Left ventricle myocardium inferior (tissue), 1 donor: ENCODE measurements around the gene CMTR2. TPM values are rescaled to one million over a fixed set of nuclear protein-coding genes. Genes with fewer than 3 reads are reported as not detected.

Experiments
- DNase-seq: peaks from one replicate; pipeline ENCODE4 v3.0.0-alpha.2; 2020
- H3K27ac ChIP-seq: fragments of 200-600 bp; replicated peaks from 2 replicates; pipeline ENCODE4 v1.8.0; 2021
- H3K27me3 ChIP-seq: fragments of 200-600 bp; 2 replicates; pipeline ENCODE4 v1.8.0; 2021; ENCODE audit warnings: low read depth
- H3K36me3 ChIP-seq: fragments of 200-600 bp; 2 replicates; pipeline ENCODE4 v1.8.0; 2021
- H3K4me1 ChIP-seq: fragments of 200-600 bp; 2 replicates; pipeline ENCODE4 v1.8.0; 2021
- H3K4me3 ChIP-seq: fragments of 200-600 bp; 2 replicates; pipeline ENCODE4 v1.8.0; 2021; ENCODE audit warnings: mild to moderate bottlenecking, moderate library complexity
- H3K9me3 ChIP-seq: fragments of 200-600 bp; replicated peaks from 2 replicates; pipeline ENCODE4 v1.8.0; 2021
- CTCF ChIP-seq: fragments of 200-600 bp; IDR thresholded peaks from 2 replicates; pipeline ENCODE4 v1.8.0; 2021; ENCODE audit warnings: antibody characterized with exemption, mild to moderate bottlenecking, borderline replicate concordance
- intact Hi-C: fragments of 100-400 bp; cut with micrococcal nuclease; formaldehyde crosslinking; loops from one replicate; pipeline ENCODE4 v1.11.0; 2022
- total RNA-seq: library from RNA; stranded (reverse); fragmentation: NEBNext Ultra II Directional; extraction: Animal tissue kit (Norgen Biotek cat#: 25700); gene quantifications from one replicate; pipeline ENCODE4 v1.2.1, GENCODE V29; 2021
- donor health status: DM: no; HTN: yes; CAD: no; lungs with severe emphysema.

CMTR2 gene
- total RNA-seq, 1 donor from 2014 or later = 9.3 TPM

GRCh38 chr16:71244521-71244920 is 44.7 kb downstream of the CMTR2 start:
- H3K4me3 ChIP-seq = no peak overlapping the region
- H3K27me3 ChIP-seq = peaks cover 4% of the 10 kb centered on the region
- no peak for DNase-seq
- no peaks in the 10 kb centered on the region for H3K9me3 ChIP-seq
- no peaks in the 10 kb centered on the region for H3K36me3 ChIP-seq
- no peak for TF ChIP-seq CTCF
- H3K27ac ChIP-seq = no peak overlapping the region
- no peaks in the 10 kb centered on the region for H3K4me1 ChIP-seq
- intact Hi-C loops = no loop called here

- H3K4me3 ChIP-seq = no peak overlapping the region
- TF ChIP-seq CTCF = no peak
- intact Hi-C loops = no loop called here
These were observed 46.6 kb downstream of the CMTR2 start for GRCh38 chr16:71242601-71243000.

GRCh38 chr16:71242036-71242435 is 47.2 kb downstream of the CMTR2 start:
- H3K27ac ChIP-seq = no peak overlapping the region
- DNase-seq = no peak
- no peaks in the 10 kb centered on the region for H3K4me1 ChIP-seq
- TF ChIP-seq CTCF = no peak
- no peaks in the 10 kb centered on the region for H3K36me3 ChIP-seq
- H3K4me3 ChIP-seq = no peak overlapping the region
- H3K27me3 ChIP-seq = peaks cover 5% of the 10 kb centered on the region
- intact Hi-C loops = no loop called here
- H3K9me3 ChIP-seq = no peaks in the 10 kb centered on the region

More at GRCh38 chr16:71242601-71243000, 46.6 kb downstream of the CMTR2 start:
- H3K36me3 ChIP-seq = no peaks in the 10 kb centered on the region
- peaks cover 5% of the 10 kb centered on the region for H3K27me3 ChIP-seq
- no peaks in the 10 kb centered on the region for H3K4me1 ChIP-seq
- no peaks in the 10 kb centered on the region for H3K9me3 ChIP-seq
- DNase-seq = no peak
- no peak overlapping the region for H3K27ac ChIP-seq

Other genes starting within 250 kb of the CMTR2 start
- 1.6 TPM for gene HYDIN, start 58.7 kb downstream of the CMTR2 start, total RNA-seq
- gene CALB2, start 69.3 kb upstream of the CMTR2 start, total RNA-seq = 0.36 TPM
- gene TLE7, start 152.7 kb upstream of the CMTR2 start, total RNA-seq = not detected
- 5.2 TPM for gene ZNF23, start 172.8 kb upstream of the CMTR2 start, total RNA-seq
- gene ZNF19, start 199.9 kb upstream of the CMTR2 start, total RNA-seq = 1.7 TPM
- gene CHST4, start 237.0 kb upstream of the CMTR2 start, total RNA-seq = not detected